GM18526 (cell line): ENCODE measurements around the gene SYCP1.

Experiments
- POLR2A ChIP-seq: IDR thresholded peaks from 3 replicates; pipeline ENCODE4 v1.6.1; 2011; ENCODE audit not compliant: insufficient read length; ENCODE audit errors: extremely low read depth

Gene SYCP1

GRCh38 chr1:114854693-114855320, at the start of gene SYCP1:
TSS of gene SYCP1 (plus strand) at chr1:114854863. CDS start at chr1:114855465, 602 bp downstream.
- no peak for TF ChIP-seq POLR2A

- no peak for TF ChIP-seq POLR2A
These were observed 34.8 kb upstream of the SYCP1 start for GRCh38 chr1:114819869-114820268.

- no peak for TF ChIP-seq POLR2A
These were observed 34.3 kb upstream of the SYCP1 start for GRCh38 chr1:114820392-114820791.

- TF ChIP-seq POLR2A, result no peak
These were observed 32.7 kb upstream of the SYCP1 start for GRCh38 chr1:114821978-114822377.

- no peak for TF ChIP-seq POLR2A
These were observed 26.4 kb upstream of the SYCP1 start for GRCh38 chr1:114828251-114828650.

GRCh38 chr1:114831276-114831994, 23.2 kb upstream of the SYCP1 start:
- TF ChIP-seq POLR2A, result no peak

GRCh38 chr1:114832057-114832456, 22.6 kb upstream of the SYCP1 start:
- TF ChIP-seq POLR2A, result no peak

GRCh38 chr1:114833421-114833820, 21.2 kb upstream of the SYCP1 start:
- TF ChIP-seq POLR2A, result no peak

- TF ChIP-seq POLR2A, result no peak
These were observed 10.4 kb upstream of the SYCP1 start for GRCh38 chr1:114844270-114844669.

- TF ChIP-seq POLR2A, result no peak
These were observed 1.1 kb upstream of the SYCP1 start for GRCh38 chr1:114853584-114853983.

- TF ChIP-seq POLR2A, result no peak
These were observed 6.7 kb downstream of the SYCP1 start for GRCh38 chr1:114861384-114861783.

GRCh38 chr1:114892194-114892918, 37.7 kb downstream of the SYCP1 start:
- TF ChIP-seq POLR2A, result no peak

- no peak for TF ChIP-seq POLR2A
These were observed 42.1 kb downstream of the SYCP1 start for GRCh38 chr1:114896795-114897194.

GRCh38 chr1:114901814-114902213, 47.2 kb downstream of the SYCP1 start:
- TF ChIP-seq POLR2A, result no peak

GRCh38 chr1:114902343-114902742, 47.7 kb downstream of the SYCP1 start:
- TF ChIP-seq POLR2A, result no peak

GRCh38 chr1:114903480-114903879, 48.8 kb downstream of the SYCP1 start:
- no peak for TF ChIP-seq POLR2A

- TF ChIP-seq POLR2A, result no peak
These were observed 71.9 kb downstream of the SYCP1 start for GRCh38 chr1:114926607-114927006.

- TF ChIP-seq POLR2A, result no peak
These were observed 72.7 kb downstream of the SYCP1 start for GRCh38 chr1:114927401-114927800.
